PC-3 (cell line): ENCODE data around the gene MSGN1. TPM values are rescaled to one million over a fixed set of nuclear protein-coding genes. Genes with fewer than 3 reads are reported as not detected.
A peak's percentile ranks its signal among the peaks of the same experiment; 100 is the strongest.

Experiments used
- ATAC-seq: fragments of 200-7000 bp; cut with Tn5 transposase; 2 replicates; pipeline ENCODE4 v1.9.1; 2020; ENCODE audit warnings: mild to moderate bottlenecking, moderate library complexity
- BruUV-seq: library from RNA; stranded (reverse); fragments of 400-500 nt; replicated peaks from 2 replicates; lab custom pipeline; 2021; lab: Mats Ljungman, UMichigan
- CTCF ChIA-PET: fragments of 300-600 bp; sonication (Branson Sonifier 250); formaldehyde crosslinking; loops from one replicate; lab custom pipeline; 2022; ENCODE audit warnings: antibody characterized with exemption; lab: Charles Lee
- POLR2A ChIA-PET: fragments of 300-600 bp; sonication (Branson Sonifier 250); formaldehyde crosslinking; loops from one replicate; lab custom pipeline; 2022; ENCODE audit warnings: antibody characterized with exemption; ENCODE audit not compliant: unreplicated experiment; lab: Charles Lee
- DNase-seq: peaks from one replicate; pipeline ENCODE4 v3.0.0-alpha.2; 2015
- H2AFZ ChIP-seq: fragments of 300-600 bp; sonication (generic); 2 replicates; pipeline ENCODE4 v1.6.0; 2016; ENCODE audit warnings: antibody characterized with exemption, low read length
- H3F3A ChIP-seq: fragments of 300-600 bp; sonication (generic); one replicate; pipeline ENCODE4 v1.6.0; 2017; ENCODE audit warnings: antibody characterized with exemption, low read length, control low read depth, mild to moderate bottlenecking; ENCODE audit not compliant: unreplicated experiment
- H3K27ac ChIP-seq: fragments of 300-600 bp; sonication (generic); 2 replicates; pipeline ENCODE4 v1.5.1; 2016; ENCODE audit warnings: mild to moderate bottlenecking, low read length
- H3K27me3 ChIP-seq: fragments of 300-600 bp; sonication (generic); 2 replicates; pipeline ENCODE4 v1.6.1; 2016; ENCODE audit warnings: low read length, mixed read lengths
- H3K36me3 ChIP-seq: fragments of 300-600 bp; sonication (generic); 2 replicates; pipeline ENCODE4 v1.6.1; 2016; ENCODE audit warnings: low read depth, mixed run types, low read length, mixed read lengths
- H3K4me1 ChIP-seq: fragments of 300-600 bp; sonication (generic); 2 replicates; pipeline ENCODE4 v1.5.1; 2016; ENCODE audit warnings: low read length; ENCODE audit not compliant: insufficient read depth
- H3K4me2 ChIP-seq: fragments of 300-600 bp; sonication (generic); 2 replicates; pipeline ENCODE4 v1.6.0; 2016; ENCODE audit warnings: low read length
- H3K4me3 ChIP-seq: fragments of 300-600 bp; sonication (generic); 2 replicates; pipeline ENCODE4 v1.5.1; 2016; ENCODE audit warnings: mild to moderate bottlenecking, low read length, mixed read lengths
- H3K79me2 ChIP-seq: fragments of 300-600 bp; sonication (generic); 2 replicates; pipeline ENCODE4 v1.6.1; 2017; ENCODE audit warnings: low read length, mixed read lengths
- H3K9ac ChIP-seq: fragments of 300-600 bp; sonication (generic); 2 replicates; pipeline ENCODE4 v1.6.0; 2016; ENCODE audit warnings: mild to moderate bottlenecking, low read length
- H3K9me2 ChIP-seq: fragments of 300-600 bp; sonication (generic); replicated peaks from 2 replicates; pipeline ENCODE4 v1.6.1; 2016; ENCODE audit warnings: mixed run types, low read length, mixed read lengths
- H3K9me3 ChIP-seq: fragments of 300-600 bp; sonication (generic); 2 replicates; pipeline ENCODE4 v1.6.1; 2016; ENCODE audit warnings: low read length, mixed read lengths
- H4K20me1 ChIP-seq: fragments of 300-600 bp; sonication (generic); 2 replicates; pipeline ENCODE4 v1.6.1; 2016; ENCODE audit warnings: low read length, mixed read lengths
- CTCF ChIP-seq: fragments of 300-600 bp; sonication (generic); conservative IDR thresholded peaks from 2 replicates; pipeline ENCODE4 v1.5.1; 2017; ENCODE audit warnings: antibody characterized with exemption, low read depth, mild to moderate bottlenecking, low read length
- EZH2 ChIP-seq: fragments of 300-600 bp; sonication (generic); IDR thresholded peaks from one replicate; pipeline ENCODE4 v1.6.1; 2017; ENCODE audit warnings: antibody characterized with exemption, mild to moderate bottlenecking, low read length; ENCODE audit not compliant: unreplicated experiment
- EZH2phosphoT487 ChIP-seq: fragments of 300-600 bp; sonication (generic); IDR thresholded peaks from 2 replicates; pipeline ENCODE4 v1.6.1; 2018; ENCODE audit warnings: mild to moderate bottlenecking, antibody characterized with exemption, low read length, borderline replicate concordance
- intact Hi-C: fragments of 100-400 bp; cut with micrococcal nuclease; formaldehyde crosslinking; loops from 2 replicates; pipeline ENCODE4 v1.9.0; 2023
- total RNA-seq: library from RNA; depleted of rRNA; stranded (reverse); fragments of >200 nt; gene quantifications from 2 replicates; pipeline ENCODE4 v1.2.3, GENCODE V29; 2014

Gene MSGN1
- total RNA-seq, 1 experiment from 2014 or later = not detected

GRCh38 chr2:17827316-17827715 lies 11.1 kb downstream of the MSGN1 start:
- no peaks in the 10 kb centered on the region for H3K36me3 ChIP-seq
- no peak overlapping the region for H3K27ac ChIP-seq
- ATAC-seq (no peak), DNase-seq (no peak)
- no peak overlapping the region for H3K4me2 ChIP-seq
- H3K9ac ChIP-seq = no peak overlapping the region
- intact Hi-C loops = no loop called here
- CTCF ChIA-PET = no interaction called here
- H3K27me3 ChIP-seq = peaks cover 50% of the 10 kb centered on the region
- no peaks in the 10 kb centered on the region for H4K20me1 ChIP-seq
- no peak overlapping the region for H2AFZ ChIP-seq
- POLR2A ChIA-PET = no interaction called here
- no peak for TF ChIP-seq CTCF
- no peak for TF ChIP-seq EZH2
- no peak for TF ChIP-seq EZH2phosphoT487
- no peaks in the 10 kb centered on the region for H3K4me1 ChIP-seq
- no peaks in the 10 kb centered on the region for H3F3A ChIP-seq
- H3K9me2 ChIP-seq = no peaks in the 10 kb centered on the region
- no peaks in the 10 kb centered on the region for H3K9me3 ChIP-seq
- no peak overlapping the region for H3K4me3 ChIP-seq
- H3K79me2 ChIP-seq = no peaks in the 10 kb centered on the region
- BruUV-seq = no TSS peak

- POLR2A ChIA-PET = no interaction called here
- H3K4me1 ChIP-seq = no peaks in the 10 kb centered on the region
- H3K4me2 ChIP-seq = no peak overlapping the region
- H3K79me2 ChIP-seq = no peaks in the 10 kb centered on the region
- no peaks in the 10 kb centered on the region for H3K9me2 ChIP-seq
- H3K27ac ChIP-seq = no peak overlapping the region
- no peaks in the 10 kb centered on the region for H3K9me3 ChIP-seq
- no peak for TF ChIP-seq EZH2
- no peak for TF ChIP-seq EZH2phosphoT487
- TF ChIP-seq CTCF = no peak
- no peak overlapping the region for H3K4me3 ChIP-seq
- H3F3A ChIP-seq = no peaks in the 10 kb centered on the region
- H4K20me1 ChIP-seq = no peaks in the 10 kb centered on the region
- peaks cover 48% of the 10 kb centered on the region for H3K27me3 ChIP-seq
- DNase-seq (no peak), ATAC-seq (no peak)
- H3K9ac ChIP-seq = no peak overlapping the region
- no TSS peak for BruUV-seq
- H2AFZ ChIP-seq = no peak overlapping the region
- intact Hi-C loops = no loop called here
- CTCF ChIA-PET = no interaction called here
- no peaks in the 10 kb centered on the region for H3K36me3 ChIP-seq
Observed at GRCh38 chr2:17827785-17828184, 11.5 kb downstream of the MSGN1 start.

GRCh38 chr2:17830053-17831034 lies 14.1 kb downstream of the MSGN1 start:
- Histone ChIP-seq H3K27ac (no peak overlapping the region), H3K4me2 (no peak overlapping the region), H3K9me2 (no peaks in the 10 kb centered on the region), H3K4me3 (no peak overlapping the region), H3K9me3 (no peaks in the 10 kb centered on the region), H2AFZ (no peak overlapping the region), H3K4me1 (no peaks in the 10 kb centered on the region), H3K27me3 (peaks cover 42% of the 10 kb centered on the region), H4K20me1 (no peaks in the 10 kb centered on the region), H3K79me2 (no peaks in the 10 kb centered on the region), H3F3A (no peaks in the 10 kb centered on the region), H3K9ac (no peak overlapping the region), H3K36me3 (no peaks in the 10 kb centered on the region)
- CTCF ChIA-PET = no interaction called here
- DNase-seq (peak; percentile 34), ATAC-seq (peak; percentile 31)
- intact Hi-C loops = no loop called here
- BruUV-seq = no TSS peak
- peak; percentile 64 for TF ChIP-seq CTCF
- no peak for TF ChIP-seq EZH2phosphoT487
- TF ChIP-seq EZH2 = no peak
- POLR2A ChIA-PET = no interaction called here
